SK-N-SH (cell line): Measurements from ENCODE around the gene TAGLN2.

Experiments
- CTCF ChIP-seq: fragments of 200-600 bp; sonication (generic); IDR thresholded peaks from 2 replicates; pipeline ENCODE4 v1.6.1; 2017; ENCODE audit warnings: antibody characterized with exemption, mild to moderate bottlenecking, moderate library complexity
- EP300 ChIP-seq, 2 experiments: IDR thresholded peaks; 2 replicates each; pipeline versions ENCODE4 v1.4.0 to v1.6.1; 2012; ENCODE audit warnings: borderline replicate concordance in 1 of 2, low read depth in 1 of 2, low read length in 1 of 2
- FOXM1 ChIP-seq: IDR thresholded peaks from 2 replicates; pipeline ENCODE4 v1.4.0; 2012; ENCODE audit warnings: low read depth, mild to moderate bottlenecking
- MAX ChIP-seq: IDR thresholded peaks from 2 replicates; pipeline ENCODE4 v1.4.0; 2012; ENCODE audit warnings: low read depth
- MEF2A ChIP-seq: IDR thresholded peaks from 2 replicates; pipeline ENCODE4 v1.4.0; 2012; ENCODE audit warnings: low read depth, borderline replicate concordance
- MXI1 ChIP-seq: IDR thresholded peaks from 2 replicates; pipeline ENCODE4 v1.6.1; 2012; ENCODE audit warnings: mild to moderate bottlenecking, low read depth, low read length, improper control_type of control experiment
- POLR2AphosphoS5 ChIP-seq: IDR thresholded peaks from 2 replicates; pipeline ENCODE4 v1.6.1; 2012; ENCODE audit warnings: low read depth, low read length
- REST ChIP-seq: IDR thresholded peaks from 2 replicates; pipeline ENCODE4 v1.6.1; 2012; ENCODE audit warnings: mild to moderate bottlenecking, low read depth, low read length, moderate library complexity
- RXRA ChIP-seq: IDR thresholded peaks from 2 replicates; pipeline ENCODE4 v1.4.0; 2012; ENCODE audit warnings: low read depth, mild to moderate bottlenecking, borderline replicate concordance
- SIN3A ChIP-seq: IDR thresholded peaks from 2 replicates; pipeline ENCODE4 v1.6.1; 2012; ENCODE audit warnings: low read depth, mild to moderate bottlenecking, low read length, moderate library complexity, borderline replicate concordance
- USF2 ChIP-seq: fragments of 150-350 bp; IDR thresholded peaks from 2 replicates; pipeline ENCODE4 v1.6.1; 2017; ENCODE audit warnings: antibody characterized with exemption, low read length, low read depth, borderline replicate concordance
- YY1 ChIP-seq: IDR thresholded peaks from 2 replicates; pipeline ENCODE4 v1.4.0; 2012; ENCODE audit warnings: low read depth, mild to moderate bottlenecking

GRCh38 chr1:159940006-159940620, 14.8 kb upstream of the TAGLN2 start:
- TF ChIP-seq MAX (no peak), CTCF (no peak), FOXM1 (no peak), RXRA (no peak), EP300 (IDR thresholded peaks at IDR 0.05; ENCODE audit: borderline replicate concordance in 1 of 2, low read depth in 1 of 2, low read length in 1 of 2) (no peak), REST (no peak), SIN3A (no peak), YY1 (no peak), POLR2AphosphoS5 (no peak), MXI1 (no peak), MEF2A (no peak), USF2 (no peak)
